ENCODE data around the gene UBE2D2. TPM values are rescaled to one million over a fixed set of nuclear protein-coding genes. Genes with fewer than 3 reads are reported as not detected.

Gene UBE2D2
- polyA plus RNA-seq, 2 of the 4 experiments (the other 2 are of a cell fraction) = 74.8 to 115 TPM

- Histone ChIP-seq H3K4me2 (peak overlapping the region; percentile 66), H3K4me1 (peaks cover 66% of the 10 kb centered on the region), H3K27ac (peak overlapping the region; percentile 61 to 71), H3K9me3 (no peaks in the 10 kb centered on the region), H3K4me3 (no peak overlapping the region)
- FAIRE-seq = no peak
- no peak for DNase-seq (ENCODE audit: low read depth in 1 of 2, low spot score in 1 of 2)
- 83% methylated on average over 2 of the region's 2 CpGs for WGBS (ENCODE audit: missing lambda C conversion rate)
- TF ChIP-seq, protein P1, sequence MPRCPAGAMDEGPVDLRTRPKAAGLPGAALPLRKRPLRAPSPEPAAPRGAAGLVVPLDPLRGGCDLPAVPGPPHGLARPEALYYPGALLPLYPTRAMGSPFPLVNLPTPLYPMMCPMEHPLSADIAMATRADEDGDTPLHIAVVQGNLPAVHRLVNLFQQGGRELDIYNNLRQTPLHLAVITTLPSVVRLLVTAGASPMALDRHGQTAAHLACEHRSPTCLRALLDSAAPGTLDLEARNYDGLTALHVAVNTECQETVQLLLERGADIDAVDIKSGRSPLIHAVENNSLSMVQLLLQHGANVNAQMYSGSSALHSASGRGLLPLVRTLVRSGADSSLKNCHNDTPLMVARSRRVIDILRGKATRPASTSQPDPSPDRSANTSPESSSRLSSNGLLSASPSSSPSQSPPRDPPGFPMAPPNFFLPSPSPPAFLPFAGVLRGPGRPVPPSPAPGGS (IDR thresholded peaks at IDR 0.05) = no peak
- TF ChIP-seq, protein P2, sequence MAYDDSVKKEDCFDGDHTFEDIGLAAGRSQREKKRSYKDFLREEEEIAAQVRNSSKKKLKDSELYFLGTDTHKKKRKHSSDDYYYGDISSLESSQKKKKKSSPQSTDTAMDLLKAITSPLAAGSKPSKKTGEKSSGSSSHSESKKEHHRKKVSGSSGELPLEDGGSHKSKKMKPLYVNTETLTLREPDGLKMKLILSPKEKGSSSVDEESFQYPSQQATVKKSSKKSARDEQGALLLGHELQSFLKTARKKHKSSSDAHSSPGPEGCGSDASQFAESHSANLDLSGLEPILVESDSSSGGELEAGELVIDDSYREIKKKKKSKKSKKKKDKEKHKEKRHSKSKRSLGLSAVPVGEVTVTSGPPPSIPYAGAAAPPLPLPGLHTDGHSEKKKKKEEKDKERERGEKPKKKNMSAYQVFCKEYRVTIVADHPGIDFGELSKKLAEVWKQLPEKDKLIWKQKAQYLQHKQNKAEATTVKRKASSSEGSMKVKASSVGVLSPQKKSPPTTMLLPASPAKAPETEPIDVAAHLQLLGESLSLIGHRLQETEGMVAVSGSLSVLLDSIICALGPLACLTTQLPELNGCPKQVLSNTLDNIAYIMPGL (CRISPR knock-in tag; IDR thresholded peaks at IDR 0.05; ENCODE audit: borderline replicate concordance) = no peak
- TF ChIP-seq TFCP2L1 (CRISPR knock-in tag; IDR thresholded peaks at IDR 0.05) (no peak), HES2 (IDR thresholded peaks at IDR 0.05) (no peak), JUNB (IDR thresholded peaks at IDR 0.05) (no peak), MAZ (IDR thresholded peaks at IDR 0.05; ENCODE audit: borderline replicate concordance, low read depth, low read length) (no peak), CBX8 (IDR thresholded peaks at IDR 0.05) (no peak), HOXB13 (CRISPR knock-in tag; IDR thresholded peaks at IDR 0.05; ENCODE audit: low read depth) (no peak), TP53 (CRISPR knock-in tag; IDR thresholded peaks at IDR 0.05) (no peak), MAFK (IDR thresholded peaks at IDR 0.05; ENCODE audit: partially characterized antibody) (no peak), GATA3 (IDR thresholded peaks at IDR 0.05; ENCODE audit: borderline replicate concordance) (no peak), RARB (CRISPR knock-in tag; IDR thresholded peaks at IDR 0.05) (no peak), ZFP36 (IDR thresholded peaks at IDR 0.05; ENCODE audit: borderline replicate concordance, partially characterized antibody) (no peak), CTCF (IDR thresholded peaks at IDR 0.05) (no peak)
- TF ChIP-seq, protein P3, sequence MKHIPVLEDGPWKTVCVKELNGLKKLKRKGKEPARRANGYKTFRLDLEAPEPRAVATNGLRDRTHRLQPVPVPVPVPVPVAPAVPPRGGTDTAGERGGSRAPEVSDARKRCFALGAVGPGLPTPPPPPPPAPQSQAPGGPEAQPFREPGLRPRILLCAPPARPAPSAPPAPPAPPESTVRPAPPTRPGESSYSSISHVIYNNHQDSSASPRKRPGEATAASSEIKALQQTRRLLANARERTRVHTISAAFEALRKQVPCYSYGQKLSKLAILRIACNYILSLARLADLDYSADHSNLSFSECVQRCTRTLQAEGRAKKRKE (CRISPR knock-in tag; IDR thresholded peaks at IDR 0.05; ENCODE audit: low read depth) = no peak
- ChIA-PET POLR2A (interaction anchor here (0.5 to 1.7 kb wide), 3 partner anchors 9 to 71 kb away, joined by 4 to 5 read pairs (median 5); no protein-coding TSS in a partner anchor), CTCF (interaction anchor here (0.7 to 16.1 kb wide), 18 partner anchors 9 to 332 kb away, joined by 3 to 267 read pairs (median 5); partner anchors contain the start of gene CXXC5)
- no peak for ATAC-seq
Observed at GRCh38 chr5:139636207-139636792, 75.2 kb downstream of the UBE2D2 start.

DNA sequence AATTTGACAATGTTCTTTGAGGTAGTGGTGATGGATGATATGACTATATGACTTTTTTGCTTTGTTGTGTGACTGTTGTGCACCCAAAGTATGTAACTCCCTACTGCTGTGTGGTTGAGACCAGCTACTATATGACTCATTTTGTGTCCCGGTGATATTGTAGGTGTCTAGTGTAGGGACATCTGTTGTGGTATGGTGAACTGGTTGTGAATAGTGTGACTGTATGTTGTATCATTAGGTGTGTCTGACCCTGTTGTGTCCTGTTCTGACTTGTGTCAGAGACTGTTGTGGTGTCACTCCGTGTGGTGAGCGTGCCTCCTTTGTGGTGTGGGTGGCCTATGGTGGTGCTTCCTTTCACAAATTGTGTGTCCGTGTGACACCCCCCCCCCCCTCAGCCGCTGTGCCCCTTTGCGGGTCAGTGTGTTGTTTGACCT is 75.9 kb downstream of the UBE2D2 start:
- peak overlapping the region; percentile 66 for H3K4me2 ChIP-seq
- H3K4me1 ChIP-seq = peaks cover 73% of the 10 kb centered on the region
- WGBS (ENCODE audit: missing lambda C conversion rate) = 60% methylated on average over 4 of the region's 6 CpGs
- FAIRE-seq (no peak), DNase-seq (ENCODE audit: low read depth in 1 of 2, low spot score in 1 of 2) (no peak), ATAC-seq (no peak)
- TF ChIP-seq FOSL2 (IDR thresholded peaks at IDR 0.05) (no peak), FOSL2 (CRISPR knock-in tag; IDR thresholded peaks at IDR 0.05) (peak; percentile 37; the same call in 1 of the 2 replicates), EP300 (IDR thresholded peaks at IDR 0.05) (no peak)
- H3K27ac ChIP-seq = peak overlapping the region; percentile 61 to 91
- CTCF ChIA-PET = interaction anchor here (2.7 to 16.1 kb wide), 4 partner anchors 12 to 131 kb away, joined by 9 to 267 read pairs (median 222); partner anchors contain the start of gene CXXC5
- H3K4me3 ChIP-seq = 0 out of 3 replicates have a peak overlapping the region, but pooled peaks have one; percentile 21
- no peaks in the 10 kb centered on the region for H3K9me3 ChIP-seq
- POLR2A ChIA-PET = interaction anchor here (0.6 to 1.0 kb wide), 2 partner anchors 11 to 57 kb away, joined by 3 to 4 read pairs; partner anchors contain the start of gene CXXC5
